NOMO-1 treated with DMSO at 0.1 percent for 48 hours (cell line): ENCODE data around the gene SH3GL2.

ENCODE experiments used
- DNase-seq: peaks from one replicate; lab custom pipeline; 2025; ENCODE audit not compliant: unreplicated experiment; lab: John Stamatoyannopoulos, UW

SH3GL2 gene

DNA sequence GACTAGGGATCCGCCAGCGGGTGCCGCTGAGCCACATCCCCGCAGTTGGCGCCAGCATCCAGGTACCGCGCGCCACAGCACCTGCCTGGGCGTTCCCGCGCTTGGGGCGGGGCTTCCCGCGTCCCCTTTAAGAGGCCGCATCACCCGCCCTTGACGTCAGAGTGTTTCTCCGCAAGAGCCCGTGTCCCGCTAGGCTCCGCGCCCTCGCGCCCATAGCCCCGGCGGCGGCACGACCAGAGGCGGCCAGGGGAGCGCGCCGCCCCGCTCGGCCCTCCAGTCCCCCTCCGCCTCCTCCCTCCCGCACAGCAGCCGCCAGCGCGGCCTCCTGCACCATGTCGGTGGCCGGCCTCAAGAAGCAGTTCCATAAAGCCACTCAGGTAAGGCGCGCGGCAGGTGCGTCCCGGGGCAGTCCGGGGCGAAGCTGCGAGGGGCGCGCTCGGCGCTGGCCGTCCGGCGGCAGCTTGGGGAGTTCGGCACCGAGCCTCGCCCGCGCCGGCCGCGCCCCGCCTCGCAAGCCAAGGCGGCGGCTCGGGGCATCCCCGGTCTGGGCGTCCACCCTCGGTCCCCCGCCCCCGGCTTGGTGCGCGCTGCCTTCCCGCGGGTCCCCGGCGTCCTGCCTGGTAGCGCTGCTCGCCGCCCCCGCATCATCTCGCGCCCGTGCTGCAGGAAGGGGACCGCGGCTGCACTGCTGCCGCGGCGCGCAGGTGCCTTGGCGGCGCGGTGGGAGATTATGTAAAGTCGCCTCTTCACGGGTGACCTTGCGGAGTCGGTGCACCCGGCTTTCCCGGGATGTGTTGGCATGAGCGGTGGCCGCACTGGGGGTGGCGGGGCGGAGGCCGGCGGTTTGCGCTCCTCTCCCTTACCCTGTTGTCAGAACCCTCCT, at the start of gene SH3GL2:
Gene SH3GL2 (plus strand): TSS at position 156 of the 883 bp plus-strand sequence.
- DNase-seq, result no peak

DNA sequence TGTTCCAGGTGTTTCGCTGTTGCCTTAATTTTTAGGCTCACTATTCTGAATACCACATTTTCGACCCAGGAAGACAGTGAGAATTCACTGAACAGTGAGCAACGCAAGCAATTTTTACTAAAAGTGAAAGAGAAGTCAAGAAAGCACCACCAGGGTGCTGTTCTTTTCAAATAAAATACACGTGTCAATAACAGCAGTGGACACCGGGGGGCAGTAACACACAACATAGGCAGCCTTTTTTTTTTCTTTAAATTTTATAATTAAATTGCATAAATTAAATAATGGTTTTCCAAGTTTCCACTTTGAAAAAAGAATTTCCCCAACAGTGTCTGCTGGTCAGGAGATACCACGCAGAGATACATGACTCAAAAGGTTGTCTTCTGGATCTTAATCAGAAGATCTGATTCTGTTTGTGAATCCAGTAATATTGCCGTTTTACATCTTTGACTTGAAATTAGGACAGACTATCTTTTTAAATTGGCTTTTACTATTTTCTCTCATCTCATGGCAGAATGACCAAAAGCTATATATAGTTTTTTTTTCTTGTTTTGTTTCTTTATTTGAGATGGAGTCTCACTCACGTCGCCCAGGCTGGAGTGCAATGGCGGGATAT, 47.1 kb upstream of the SH3GL2 start:
- no peak for DNase-seq

GRCh38 chr9:17532461-17532860, 46.4 kb upstream of the SH3GL2 start:
- no peak for DNase-seq

DNA sequence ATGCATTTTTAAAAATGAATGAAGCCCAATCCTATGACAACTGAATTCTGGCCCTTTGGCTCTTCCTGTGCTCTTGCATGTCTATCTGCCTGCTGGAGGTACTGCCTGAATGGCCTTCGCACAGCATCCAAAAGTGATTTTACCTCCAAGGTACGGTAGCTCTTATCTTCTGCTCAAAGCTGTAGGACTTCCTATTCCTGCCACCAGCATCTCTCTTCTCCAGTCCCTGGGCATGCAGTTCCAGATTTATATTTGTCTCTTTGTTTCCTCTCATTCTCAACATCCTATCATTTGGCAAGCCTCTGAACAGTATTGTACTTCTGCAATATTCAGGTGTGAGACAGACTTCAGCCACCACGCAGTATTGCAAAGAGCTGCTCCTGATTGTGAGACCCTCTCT, 43.7 kb upstream of the SH3GL2 start:
- no peak for DNase-seq

DNA sequence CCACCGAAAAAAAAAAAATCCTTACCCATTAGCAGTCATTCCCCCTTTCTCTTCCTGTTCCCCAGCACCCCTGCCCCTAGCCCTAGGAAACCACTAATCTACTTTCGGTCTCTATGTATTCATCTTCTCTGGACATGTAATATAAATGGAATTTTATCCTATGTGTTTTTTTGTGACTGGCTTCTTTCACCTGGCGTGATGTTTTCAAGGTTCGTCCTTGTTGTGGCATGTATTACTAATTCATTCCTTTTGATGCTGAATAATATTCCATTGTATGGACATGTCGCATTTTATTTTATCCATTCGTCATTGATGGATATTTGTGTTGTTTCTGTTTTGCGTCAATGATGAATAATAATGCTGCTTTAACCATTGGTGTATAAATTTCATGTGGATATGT, 42.8 kb upstream of the SH3GL2 start:
- DNase-seq, result no peak

- DNase-seq, result no peak
Observed at GRCh38 chr9:17551023-17551422, 27.8 kb upstream of the SH3GL2 start.

- no peak for DNase-seq
Observed at GRCh38 chr9:17555362-17556054, 23.4 kb upstream of the SH3GL2 start.

DNA sequence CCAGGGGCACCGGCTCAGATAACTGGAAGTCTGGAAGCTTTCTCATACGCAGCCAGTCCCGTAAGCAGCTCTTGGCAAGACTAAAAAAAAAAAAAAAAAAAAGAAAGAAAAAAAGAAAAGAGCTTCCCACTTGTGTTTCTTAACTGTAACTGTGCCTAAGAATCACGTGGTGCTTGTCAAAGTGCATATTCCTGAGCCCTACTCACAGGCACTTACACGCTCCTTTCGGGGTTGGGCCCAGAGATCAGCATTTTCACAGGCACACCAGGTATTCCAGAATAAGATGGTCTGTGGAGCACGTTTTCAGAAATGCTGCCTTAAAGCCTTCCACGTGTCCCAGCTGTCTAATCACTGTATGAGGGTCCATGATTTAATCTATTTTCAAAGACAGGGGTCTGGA, 22.6 kb upstream of the SH3GL2 start:
- no peak for DNase-seq

DNA sequence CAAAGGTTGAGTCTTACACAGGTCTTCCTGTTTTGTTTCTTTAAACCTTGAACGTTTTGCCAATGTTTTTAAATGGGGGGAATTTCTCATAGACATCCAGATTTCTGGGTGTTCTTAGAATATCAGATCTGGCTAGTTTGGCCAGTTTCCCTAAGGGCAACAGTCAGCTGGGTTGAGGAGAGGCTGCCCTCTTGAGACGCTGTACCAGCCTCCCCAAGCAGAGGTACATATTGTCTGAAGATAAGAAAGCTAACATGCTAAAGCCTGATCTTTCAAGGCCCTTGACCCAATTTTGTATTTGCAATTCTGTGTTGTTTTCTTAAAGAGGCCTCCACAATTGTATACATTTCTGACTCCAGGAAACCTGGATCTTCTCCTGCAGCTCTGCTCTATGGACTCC, 21.9 kb upstream of the SH3GL2 start:
- DNase-seq, result no peak

DNA sequence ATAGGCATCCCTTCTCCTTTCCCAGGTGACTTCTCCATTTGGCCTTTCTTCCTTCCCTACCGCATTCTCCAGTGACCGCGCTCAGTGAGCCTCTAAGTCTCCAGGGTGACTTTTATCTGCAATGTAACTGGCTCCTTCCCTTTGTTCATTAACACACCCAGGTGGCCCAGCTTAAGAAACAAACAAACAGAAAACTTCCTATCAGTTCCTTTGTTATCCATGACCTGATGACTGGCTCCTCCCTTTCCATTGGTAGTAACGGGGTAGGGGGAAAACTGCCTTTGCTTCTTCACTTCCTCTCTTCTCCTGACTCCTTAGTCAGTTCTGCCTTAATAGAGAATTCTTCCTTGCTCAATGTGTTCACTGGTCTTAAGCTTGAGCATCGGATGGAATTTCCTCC, 7.0 kb upstream of the SH3GL2 start:
- no peak for DNase-seq

- no peak for DNase-seq
Observed at GRCh38 chr9:17574342-17574741, 4.5 kb upstream of the SH3GL2 start.

DNA sequence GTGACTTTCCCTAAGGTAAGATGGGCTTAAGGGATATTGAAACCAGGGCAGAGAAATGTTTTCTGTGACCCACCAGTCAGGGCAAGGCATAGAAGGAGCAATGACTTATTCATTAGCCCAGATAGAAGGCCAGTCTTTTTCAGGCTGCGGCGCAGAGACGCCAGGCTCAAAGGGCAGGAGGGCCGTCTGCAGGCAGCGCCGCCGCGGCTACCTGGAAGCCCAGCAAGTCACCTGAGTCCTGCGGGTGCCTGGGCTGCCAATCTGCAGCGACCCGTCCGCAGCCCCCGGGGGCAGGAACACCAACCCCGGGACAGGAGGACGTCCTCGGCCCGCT, 322 bp upstream of the SH3GL2 start:
- no peak for DNase-seq

GRCh38 chr9:17580119-17580518, 1.3 kb downstream of the SH3GL2 start:
- no peak for DNase-seq

DNA sequence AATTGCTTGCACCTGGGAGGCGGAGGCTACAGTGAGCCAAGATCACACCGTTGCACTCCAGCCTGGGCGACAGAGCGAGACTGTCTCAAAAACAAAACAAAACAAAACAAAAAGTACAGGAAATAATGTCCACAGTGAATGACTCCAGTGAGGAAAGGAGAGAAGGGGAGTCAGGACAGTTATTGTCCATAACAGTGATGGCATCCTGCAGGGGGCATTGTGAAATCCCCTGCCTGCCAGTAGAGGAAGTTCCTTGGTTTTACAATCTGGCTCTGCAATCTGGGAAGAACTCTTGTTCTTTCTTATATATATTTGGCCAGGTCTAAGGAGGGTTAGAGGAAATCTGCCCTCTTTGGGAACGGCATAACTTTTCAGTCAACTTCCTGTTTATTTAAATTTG, 8.2 kb downstream of the SH3GL2 start:
- no peak for DNase-seq

GRCh38 chr9:17588395-17588794, 9.5 kb downstream of the SH3GL2 start:
- no peak for DNase-seq

GRCh38 chr9:17588941-17589340, 10.1 kb downstream of the SH3GL2 start:
- no peak for DNase-seq

- DNase-seq, result no peak
Observed at GRCh38 chr9:17589771-17590170, 10.9 kb downstream of the SH3GL2 start.

DNA sequence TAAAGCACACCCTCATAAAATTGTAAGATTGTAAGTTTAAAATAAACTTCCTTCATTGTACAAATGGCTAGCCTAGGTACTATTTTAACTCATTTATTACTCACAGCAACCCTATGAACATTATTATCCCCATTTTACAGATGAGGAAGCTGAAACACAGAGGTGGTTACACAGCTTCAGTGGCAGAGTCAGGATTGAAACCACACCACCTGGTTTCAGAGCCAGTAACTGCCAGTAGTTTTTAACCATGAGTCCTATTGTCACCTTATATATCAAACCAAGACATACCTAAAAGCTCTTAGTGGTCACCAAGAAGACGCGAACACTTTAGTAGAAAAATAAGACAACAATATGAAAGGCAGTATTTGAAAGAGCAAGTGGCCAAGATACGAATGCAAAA, 16.1 kb downstream of the SH3GL2 start:
- DNase-seq, result no peak

DNA sequence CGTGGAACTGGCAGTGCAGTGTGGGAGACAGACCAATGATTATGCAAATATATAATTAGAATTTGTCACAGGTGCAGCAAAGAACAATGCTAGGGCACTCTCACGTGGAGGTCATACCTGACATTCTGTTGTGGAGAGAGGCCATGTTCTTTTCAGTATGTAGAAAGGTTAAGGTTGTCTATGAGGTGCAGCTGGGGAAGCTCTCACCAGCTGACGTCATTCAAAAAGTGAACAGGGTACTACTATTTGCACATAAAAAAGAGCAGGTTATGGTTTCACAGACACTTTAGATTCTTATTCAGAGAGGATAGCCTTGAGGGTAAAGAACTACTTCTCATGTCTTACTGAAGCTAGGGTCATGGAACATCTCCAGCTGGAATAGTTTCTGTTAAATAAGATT, 19.1 kb downstream of the SH3GL2 start:
- DNase-seq, result no peak

GRCh38 chr9:17600962-17601593, 22.2 kb downstream of the SH3GL2 start:
- DNase-seq, result no peak

- no peak for DNase-seq
Observed at GRCh38 chr9:17604556-17604955, 25.7 kb downstream of the SH3GL2 start.
